Chondrocyte (in vitro differentiated cells): ENCODE results near the gene PLXDC2. TPM values are rescaled to one million over a fixed set of nuclear protein-coding genes. Genes with fewer than 3 reads are reported as not detected.

Experiments
- DNase-seq: peaks from one replicate; pipeline ENCODE4 v3.0.0; 2021; ENCODE audit warnings: mixed read lengths, low spot score
- H3K27ac Mint-ChIP-seq: one replicate; pipeline ENCODE4 v1.8.0; 2021; ENCODE audit warnings: mild to moderate bottlenecking, moderate library complexity, mixed read lengths; ENCODE audit not compliant: unreplicated experiment
- H3K27me3 Mint-ChIP-seq: 2 replicates; pipeline ENCODE4 v1.8.0; 2021; ENCODE audit warnings: low read depth, mixed read lengths
- H3K36me3 Mint-ChIP-seq: 2 replicates; pipeline ENCODE4 v1.8.0; 2021; ENCODE audit warnings: low read depth, mixed read lengths
- H3K4me1 Mint-ChIP-seq: 2 replicates; pipeline ENCODE4 v1.8.0; 2021; ENCODE audit warnings: low read depth, mild to moderate bottlenecking, mixed read lengths
- H3K4me3 Mint-ChIP-seq: one replicate; pipeline ENCODE4 v1.8.0; 2021; ENCODE audit warnings: mild to moderate bottlenecking, moderate library complexity, mixed read lengths; ENCODE audit not compliant: unreplicated experiment
- H3K9me3 Mint-ChIP-seq: 2 replicates; pipeline ENCODE4 v1.8.0; 2021; ENCODE audit warnings: low read depth, mixed read lengths
- total RNA-seq: library from RNA; stranded (reverse); gene quantifications from 3 replicates; pipeline ENCODE4 v1.2.1, GENCODE V29; 2021
- TF ChIP-seq, protein P1 (sequence below): fragments of 200-600 bp; sonication (generic); IDR thresholded peaks from 2 replicates; pipeline ENCODE4 v1.5.0; 2021; ENCODE audit warnings: antibody characterized with exemption, mild to moderate bottlenecking, moderate library complexity

The PLXDC2 gene
- total RNA-seq, 1 donor from 2014 or later: 88.5 TPM

DNA sequence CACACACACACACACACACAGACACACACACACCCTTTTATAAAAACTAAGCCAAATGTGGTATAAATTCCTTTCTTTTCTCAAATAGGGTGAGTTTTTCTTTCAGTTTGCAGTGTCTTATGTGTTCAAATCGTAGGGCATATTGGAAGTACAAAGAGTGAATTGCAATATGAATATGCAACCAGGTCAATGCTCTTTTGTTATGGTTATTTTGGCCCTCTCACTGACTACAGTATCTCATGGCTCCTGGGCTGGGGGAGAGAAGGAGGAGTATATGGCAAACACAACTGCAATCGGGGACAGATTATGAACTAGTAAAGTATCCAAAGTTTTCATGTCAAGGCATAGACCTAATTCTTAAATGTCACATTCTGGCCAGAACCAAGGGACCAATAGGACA lies 301.9 kb downstream of the PLXDC2 start:
- Mint-ChIP-seq H3K4me1 (peaks cover 6% of the 10 kb centered on the region), H3K36me3 (peaks cover 12% of the 10 kb centered on the region), H3K27ac (no peak overlapping the region), H3K9me3 (no peaks in the 10 kb centered on the region), H3K4me3 (no peak overlapping the region), H3K27me3 (no peaks in the 10 kb centered on the region)
- TF ChIP-seq, protein P1, sequence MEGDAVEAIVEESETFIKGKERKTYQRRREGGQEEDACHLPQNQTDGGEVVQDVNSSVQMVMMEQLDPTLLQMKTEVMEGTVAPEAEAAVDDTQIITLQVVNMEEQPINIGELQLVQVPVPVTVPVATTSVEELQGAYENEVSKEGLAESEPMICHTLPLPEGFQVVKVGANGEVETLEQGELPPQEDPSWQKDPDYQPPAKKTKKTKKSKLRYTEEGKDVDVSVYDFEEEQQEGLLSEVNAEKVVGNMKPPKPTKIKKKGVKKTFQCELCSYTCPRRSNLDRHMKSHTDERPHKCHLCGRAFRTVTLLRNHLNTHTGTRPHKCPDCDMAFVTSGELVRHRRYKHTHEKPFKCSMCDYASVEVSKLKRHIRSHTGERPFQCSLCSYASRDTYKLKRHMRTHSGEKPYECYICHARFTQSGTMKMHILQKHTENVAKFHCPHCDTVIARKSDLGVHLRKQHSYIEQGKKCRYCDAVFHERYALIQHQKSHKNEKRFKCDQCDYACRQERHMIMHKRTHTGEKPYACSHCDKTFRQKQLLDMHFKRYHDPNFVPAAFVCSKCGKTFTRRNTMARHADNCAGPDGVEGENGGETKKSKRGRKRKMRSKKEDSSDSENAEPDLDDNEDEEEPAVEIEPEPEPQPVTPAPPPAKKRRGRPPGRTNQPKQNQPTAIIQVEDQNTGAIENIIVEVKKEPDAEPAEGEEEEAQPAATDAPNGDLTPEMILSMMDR: no peak
- DNase-seq: no peak

DNA sequence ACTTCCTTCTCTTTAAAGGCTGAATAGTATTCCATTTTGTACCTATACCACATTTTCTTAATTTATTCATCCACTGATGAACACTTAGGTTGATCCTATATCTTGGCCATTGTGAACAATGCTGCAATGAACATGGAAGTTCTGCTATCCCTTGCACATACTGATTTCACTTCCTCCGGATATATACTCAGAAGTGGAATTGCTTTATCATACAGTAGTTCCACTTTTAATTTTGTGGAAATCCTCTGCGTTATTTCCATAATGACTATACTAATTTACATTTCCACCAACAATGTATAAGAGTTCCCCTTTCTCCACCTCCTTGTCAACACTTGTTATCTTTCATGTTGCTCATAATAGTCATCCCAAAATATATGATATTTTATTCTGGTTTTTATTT lies 312.6 kb downstream of the PLXDC2 start:
- Mint-ChIP-seq H3K4me3 (no peak overlapping the region), H3K27me3 (no peaks in the 10 kb centered on the region), H3K27ac (no peak overlapping the region), H3K9me3 (peaks cover 12% of the 10 kb centered on the region), H3K36me3 (peaks cover 6% of the 10 kb centered on the region), H3K4me1 (no peaks in the 10 kb centered on the region)
- DNase-seq: no peak
- TF ChIP-seq, protein P1: no peak

DNA sequence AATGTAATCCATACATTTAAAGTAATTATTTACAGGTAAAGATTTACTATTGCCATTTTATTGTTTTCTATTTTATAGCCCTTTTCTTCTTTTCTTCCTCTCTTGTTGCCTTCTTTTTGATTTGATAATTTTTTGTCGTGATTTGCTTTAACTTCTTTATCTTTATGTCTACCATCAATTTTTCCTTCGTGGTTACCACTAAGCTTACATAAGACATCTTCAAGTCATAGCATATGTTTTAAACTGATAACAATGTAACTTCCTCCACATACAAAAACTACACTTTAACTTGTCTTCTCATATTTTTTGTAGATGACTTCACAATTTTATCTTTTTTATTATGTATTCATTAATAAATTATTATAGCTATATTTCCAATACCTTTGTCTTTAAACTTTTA lies 316.6 kb downstream of the PLXDC2 start:
- H3K9me3 Mint-ChIP-seq: peaks cover 18% of the 10 kb centered on the region
- TF ChIP-seq, protein P1: no peak
- DNase-seq: no peak
- no peak overlapping the region for H3K27ac Mint-ChIP-seq
- peaks cover 8% of the 10 kb centered on the region for H3K36me3 Mint-ChIP-seq
- H3K4me1 Mint-ChIP-seq: no peaks in the 10 kb centered on the region
- no peaks in the 10 kb centered on the region for H3K27me3 Mint-ChIP-seq
- H3K4me3 Mint-ChIP-seq: no peak overlapping the region

DNA sequence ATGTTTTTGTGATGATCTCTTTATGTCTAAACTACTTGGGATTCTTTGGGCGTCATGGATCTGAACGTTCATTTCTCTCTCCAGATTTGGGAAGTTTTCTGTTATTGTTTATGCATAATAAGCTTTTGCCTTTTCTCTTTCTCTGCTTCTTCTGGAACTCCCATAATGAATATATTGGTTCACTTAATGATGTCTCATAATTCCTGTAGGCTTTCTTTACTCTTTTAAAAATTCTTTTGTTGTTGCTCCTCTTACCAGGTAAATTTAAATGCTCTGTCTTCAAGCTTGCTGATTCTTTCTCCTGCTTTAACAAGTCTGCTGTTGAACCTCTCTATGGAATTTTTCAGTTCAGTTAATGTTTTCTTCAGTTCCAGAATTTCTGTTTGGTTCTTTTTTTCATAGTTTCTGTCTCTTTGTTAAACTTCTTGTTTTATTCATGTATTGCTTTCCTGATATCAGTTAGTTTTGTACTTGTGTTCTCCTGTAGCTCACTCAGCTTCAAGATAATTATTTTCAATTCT lies 317.5 kb downstream of the PLXDC2 start:
- DNase-seq: no peak
- Mint-ChIP-seq H3K4me3 (no peak overlapping the region), H3K36me3 (peaks cover 6% of the 10 kb centered on the region), H3K4me1 (no peaks in the 10 kb centered on the region), H3K27me3 (no peaks in the 10 kb centered on the region), H3K9me3 (peaks cover 18% of the 10 kb centered on the region), H3K27ac (no peak overlapping the region)
- TF ChIP-seq, protein P1: no peak

DNA sequence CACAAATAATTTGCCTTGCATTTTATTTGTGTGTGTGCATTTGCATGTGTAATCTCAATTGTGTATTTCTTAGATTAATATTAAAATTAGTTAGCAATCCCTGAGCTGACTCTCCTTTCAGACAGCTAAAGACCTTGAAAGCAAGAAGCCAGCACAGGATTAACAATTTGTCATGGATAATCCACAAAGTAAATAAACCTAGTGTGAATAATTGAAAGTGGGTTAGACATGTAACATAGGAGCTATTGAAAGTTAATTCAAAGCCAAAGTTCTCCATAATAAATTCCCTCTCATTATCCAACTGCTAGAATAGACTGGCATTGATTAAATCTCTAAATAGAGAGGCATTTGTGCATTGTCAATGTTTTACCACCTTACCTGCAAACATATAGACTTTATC lies 326.1 kb downstream of the PLXDC2 start:
- no peaks in the 10 kb centered on the region for H3K4me1 Mint-ChIP-seq

More for the DNA sequence above, 326.1 kb downstream of the PLXDC2 start:
- Mint-ChIP-seq H3K9me3 (peaks cover 3% of the 10 kb centered on the region), H3K4me3 (no peak overlapping the region), H3K27me3 (no peaks in the 10 kb centered on the region), H3K27ac (no peak overlapping the region), H3K36me3 (peaks cover 6% of the 10 kb centered on the region)
- no peak for DNase-seq
- TF ChIP-seq, protein P1: no peak
